Measurements from ENCODE around the gene DEDD. TPM values are rescaled to one million over a fixed set of nuclear protein-coding genes. Genes with fewer than 3 reads are reported as not detected.

The DEDD gene
- total and polyA plus RNA-seq, 2 of the 4 experiments (the other 2 are of a cell fraction): 40.2 to 47.9 TPM

DNA sequence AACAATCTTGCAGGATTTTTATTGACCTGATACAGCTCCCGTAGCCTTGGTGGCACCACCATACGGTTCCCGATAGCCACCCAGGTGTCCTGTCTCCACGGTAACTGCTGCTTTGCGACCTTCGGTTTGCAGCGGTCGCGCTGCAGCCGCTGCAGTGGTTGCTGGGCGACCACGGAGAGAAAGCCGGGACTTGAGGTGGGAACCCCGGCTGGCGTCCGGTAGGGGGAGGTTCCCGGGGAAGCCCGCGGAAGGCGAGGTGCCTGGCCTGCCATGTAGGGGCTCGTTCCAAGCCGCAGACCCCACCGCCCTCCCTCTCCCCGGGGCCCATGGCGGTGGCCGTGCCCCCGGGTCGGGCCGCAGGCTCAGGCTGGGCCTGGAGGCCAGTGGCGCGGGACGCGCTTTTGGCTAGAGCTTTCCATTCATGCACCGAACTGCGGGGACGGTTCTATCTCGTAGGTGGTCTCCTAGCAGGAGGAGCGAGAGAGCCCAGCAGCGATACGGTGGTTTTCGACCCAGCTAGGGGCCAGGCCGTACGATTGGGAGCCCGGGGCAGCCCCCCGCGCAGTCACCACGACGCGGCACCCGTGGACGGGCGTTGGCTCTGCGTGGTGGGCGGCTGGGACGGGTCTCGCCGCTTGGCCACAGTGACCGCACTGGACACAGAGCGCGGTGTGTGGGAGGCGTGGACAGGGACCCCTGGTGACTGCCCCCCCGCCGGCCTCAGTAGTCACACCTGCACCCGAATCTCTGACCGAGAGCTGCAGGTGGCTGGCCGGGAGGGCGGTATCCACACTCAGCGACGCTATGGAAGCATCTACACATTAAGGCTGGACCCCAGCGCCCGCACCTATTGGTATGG, 34.0 kb downstream of the DEDD start, which contains the start of gene KLHDC9:
Gene KLHDC9 (plus strand): TSS at position 152 of the 859 bp plus-strand sequence. CDS start 175 bp downstream, at position 327.
- Histone ChIP-seq H3K14ac (replicated peaks; ENCODE audit: low read depth, low read length) (no peak within 1 kb of the TSS), H4K5ac (ENCODE audit: low read depth, low read length) (no peak within 1 kb of the TSS), H2BK5ac (ENCODE audit: low read depth, low read length, poor library complexity, severe bottlenecking) (no peak within 1 kb of the TSS), H3K9ac (ENCODE audit: low read depth, low read length) (peak within 1 kb of the TSS; percentile 27; the same call in 1 of the 2 replicates), H3K4me3 (ENCODE audit: insufficient read depth, low read depth, low read length) (peak within 1 kb of the TSS; percentile 43), H2AK9ac (replicated peaks; ENCODE audit: low read depth, low read length, poor library complexity) (peak within 1 kb of the TSS; percentile 68), H3K4me1 (ENCODE audit: control insufficient read depth, insufficient read depth, low read length) (peaks cover 5% of the 10 kb centered on the region; the same call in 1 of the 2 replicates), H3K4me2 (ENCODE audit: low read depth, low read length) (peak within 1 kb of the TSS; percentile 95), H3K79me1 (ENCODE audit: low read depth in 1 of 2, low read length in 2 of 2) (peaks cover 4 to 10% of the 10 kb centered on the region in 2 experiments; a peak in 2 of 4 replicates), H3K23ac (ENCODE audit: low read depth, low read length) (peak within 1 kb of the TSS; percentile 55; the same call in 1 of the 2 replicates), H4K20me1 (ENCODE audit: insufficient read depth, low read length) (peaks cover 18% of the 10 kb centered on the region), H3K9me1 (ENCODE audit: insufficient read depth, low read length) (no peaks in the 10 kb centered on the region), H3K4ac (ENCODE audit: low read depth, low read length) (0 out of 2 replicates have a peak within 1 kb of the TSS, but pooled peaks have one; percentile 12), H3K36me3 (ENCODE audit: control insufficient read depth, insufficient read depth, low read length) (peaks cover 11% of the 10 kb centered on the region), H3K27me3 (ENCODE audit: control insufficient read depth, insufficient read depth, low read length) (no peaks in the 10 kb centered on the region), H2AFZ (replicated peaks; ENCODE audit: low read length, poor library complexity) (peak within 1 kb of the TSS; percentile 85), H2AK5ac (ENCODE audit: low read depth, low read length) (no peak within 1 kb of the TSS), H3K18ac (ENCODE audit: low read depth, low read length) (no peak within 1 kb of the TSS), H3K56ac (ENCODE audit: extremely low read depth, insufficient read depth, low read length) (no peak within 1 kb of the TSS), H2BK15ac (ENCODE audit: low read depth, low read length) (no peak within 1 kb of the TSS), H2BK20ac (ENCODE audit: low read depth, low read length) (no peak within 1 kb of the TSS), H4K91ac (ENCODE audit: insufficient read depth, low read depth, low read length) (no peak within 1 kb of the TSS), H2BK120ac (ENCODE audit: low read depth, low read length) (no peak within 1 kb of the TSS), H3K27ac (ENCODE audit: insufficient read depth, low read length) (no peak within 1 kb of the TSS), H3K9me3 (ENCODE audit: control insufficient read depth, insufficient read depth, low read length) (no peaks in the 10 kb centered on the region), H4K8ac (ENCODE audit: low read depth in 2 of 2, low read length in 2 of 2) (peak within 1 kb of the TSS in 1 of 2 experiments; percentile 36; a peak in 2 of 4 replicates)
- no TSS peak for BruUV-seq (replicated peaks)
- POLR2A ChIA-PET (ENCODE audit: unreplicated experiment): interaction anchor here (0.6 kb wide), 1 partner anchor 104 kb away, joined by 3 read pairs; the partner anchor contains the start of gene NDUFS2
- intact Hi-C loops (cut with micrococcal nuclease): loop anchor here (1.0 to 5.0 kb wide), 3 partner anchors 57 to 371 kb away; no protein-coding TSS in a partner anchor
- in situ Hi-C loops (cut with MboI; ENCODE audit: low sequenced_read_pairs): loop anchor here (5.0 kb wide), 1 partner anchor 101 kb away; no protein-coding TSS in a partner anchor
- WGBS, 2 experiments (ENCODE audit: extremely low coverage in 2 of 2, insufficient read length in 1 of 2): 8% methylated on average over 21 of the region's 71 CpGs; no CpG with 5 or more reads in 1 of the 2 experiments
- dilution Hi-C loops (cut with HindIII; ENCODE audit: low sequenced_read_pairs, unreplicated experiment): no loop called here
- TF ChIP-seq NFE2L2 (IDR thresholded peaks at IDR 0.05; ENCODE audit: low read depth, low read length) (no peak), SMC3 (IDR thresholded peaks at IDR 0.05; ENCODE audit: low read depth, low read length) (0 out of 2 replicates have a peak, but pooled peaks have one; percentile 1), RCOR1 (IDR thresholded peaks at IDR 0.05; ENCODE audit: insufficient replicate concordance, low read length) (no peak), RAD21 (IDR thresholded peaks at IDR 0.05; ENCODE audit: low read length) (no peak), BHLHE40 (IDR thresholded peaks at IDR 0.05; ENCODE audit: low read depth, low read length) (no peak)
- TF ChIP-seq, protein P1, sequence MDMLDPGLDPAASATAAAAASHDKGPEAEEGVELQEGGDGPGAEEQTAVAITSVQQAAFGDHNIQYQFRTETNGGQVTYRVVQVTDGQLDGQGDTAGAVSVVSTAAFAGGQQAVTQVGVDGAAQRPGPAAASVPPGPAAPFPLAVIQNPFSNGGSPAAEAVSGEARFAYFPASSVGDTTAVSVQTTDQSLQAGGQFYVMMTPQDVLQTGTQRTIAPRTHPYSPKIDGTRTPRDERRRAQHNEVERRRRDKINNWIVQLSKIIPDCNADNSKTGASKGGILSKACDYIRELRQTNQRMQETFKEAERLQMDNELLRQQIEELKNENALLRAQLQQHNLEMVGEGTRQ (IDR thresholded peaks at IDR 0.05; ENCODE audit: low read depth, low read length): no peak
- CTCF ChIA-PET: interaction anchor here (0.6 to 2.7 kb wide), 10 partner anchors 8 to 167 kb away, joined by 3 to 23 read pairs (median 4); partner anchors contain the start of genes USF1 and USP21
- ATAC-seq (ENCODE audit: low read depth) (peak; percentile 73), DNase-seq (peak; percentile 54)
